K562 treated with DMSO at 1 percent for 24 hours (cell line): ENCODE measurements around the gene KLRC4. TPM values are rescaled to one million over a fixed set of nuclear protein-coding genes. Genes with fewer than 3 reads are reported as not detected.

Experiments used
- total RNA-seq: library from RNA; unstranded; fragments of 300-600 nt; gene quantifications from 2 replicates; pipeline ENCODE4 v1.2.3, GENCODE V29; 2022; ENCODE audit warnings: low read depth; ENCODE audit not compliant: insufficient read depth

KLRC4 gene, protein sequence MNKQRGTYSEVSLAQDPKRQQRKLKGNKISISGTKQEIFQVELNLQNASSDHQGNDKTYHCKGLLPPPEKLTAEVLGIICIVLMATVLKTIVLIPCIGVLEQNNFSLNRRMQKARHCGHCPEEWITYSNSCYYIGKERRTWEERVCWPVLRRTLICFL
- total RNA-seq = not detected in 2 replicates

GRCh38 chr12:10409392-10409791 is at the start of gene KLRC4:
Gene KLRC4, minus strand, starts transcription at chr12:10409757. Its CDS starts 182 bp downstream, at chr12:10409575.

GRCh38 chr12:10453156-10453555 is 43.6 kb upstream of the KLRC4 start, which contains the start of gene KLRC1:
Gene KLRC1, minus strand, starts transcription at chr12:10453377. Its CDS starts 2,221 bp downstream, at chr12:10451156.

GRCh38 chr12:10435816-10436215 is 26.3 kb upstream of the KLRC4 start, which contains the start of gene KLRC2:
Gene KLRC2, minus strand, starts transcription at chr12:10436010. Its CDS starts 24 bp downstream, at chr12:10435986.

DNA sequence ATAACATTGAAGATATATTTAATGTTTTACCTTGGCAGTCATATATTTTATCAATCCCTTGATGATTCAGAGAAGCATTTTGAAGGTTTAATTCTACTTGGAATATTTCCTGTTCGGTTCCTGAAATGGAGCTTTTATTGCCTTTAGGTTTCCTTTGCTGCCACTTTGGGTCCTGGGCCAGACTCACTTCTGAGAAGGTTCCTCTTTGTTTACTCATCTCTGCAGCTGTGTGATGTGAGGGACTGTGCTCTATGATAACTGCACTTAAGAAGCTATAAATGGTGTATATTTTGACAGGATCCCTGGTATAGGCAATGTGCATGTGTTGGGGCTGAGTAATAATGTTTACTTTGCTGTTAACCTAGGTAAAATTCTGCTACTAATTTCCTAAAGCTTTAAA is 10.8 kb upstream of the KLRC4 start, which contains the start of gene KLRC3:
TSS of gene KLRC3 (minus strand) at position 262 of the 400 bp plus-strand sequence. CDS start at position 217, 45 bp downstream.

DNA sequence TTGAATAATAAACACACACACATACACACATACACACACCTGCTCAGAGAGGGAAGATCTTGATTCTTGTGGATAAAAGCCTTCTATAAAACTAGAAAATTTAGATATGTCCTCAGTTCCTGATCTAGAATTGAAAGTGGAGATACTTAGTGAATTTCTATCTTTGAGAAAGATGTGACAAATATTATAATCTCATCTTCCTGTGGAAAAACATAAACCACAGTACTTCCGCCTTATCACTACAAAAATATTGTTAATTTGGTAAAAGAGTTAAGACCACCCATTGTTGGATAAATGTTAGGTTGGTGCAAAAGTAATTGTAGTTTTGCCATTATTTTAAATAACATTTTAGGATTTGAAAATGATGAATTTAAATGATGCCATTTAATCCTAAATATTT is 19.7 kb downstream of the KLRC4 start, which contains the start of gene KLRK1:
TSS of gene KLRK1 (minus strand) at position 138 of the 400 bp plus-strand sequence. CDS start 1,231 bp downstream, outside the sequence.

Other genes starting within 250 kb of the KLRC4 start
- not detected in 2 replicates for gene OLR1, start 237.6 kb downstream of the KLRC4 start, total RNA-seq
- not detected in 2 replicates for gene TMEM52B, start 230.7 kb downstream of the KLRC4 start, total RNA-seq
- 25.1 and 29.1 TPM in 2 replicates for gene GABARAPL1, start 196.9 kb downstream of the KLRC4 start, total RNA-seq
- not detected in 2 replicates for gene KLRD1, start 101.9 kb downstream of the KLRC4 start, total RNA-seq
- gene KLRK1, start 19.7 kb downstream of the KLRC4 start, total RNA-seq = 0.24 TPM in 1 of 2 replicates, not detected in the other
- gene KLRC3, start 10.8 kb upstream of the KLRC4 start, total RNA-seq = not detected in 2 replicates
- not detected in 2 replicates for gene KLRC2, start 26.3 kb upstream of the KLRC4 start, total RNA-seq
- gene KLRC1, start 43.6 kb upstream of the KLRC4 start, total RNA-seq = not detected in 2 replicates
- gene EIF2S3B, start 96.1 kb upstream of the KLRC4 start, total RNA-seq = 0.41 and 0.57 TPM in 2 replicates
- 4.9 and 7.7 TPM in 2 replicates for gene MAGOHB, start 203.9 kb upstream of the KLRC4 start, total RNA-seq